Right lobe of liver (tissue), 6 donors: ENCODE measurements around the gene DIO2. TPM values are rescaled to one million over a fixed set of nuclear protein-coding genes. Genes with fewer than 3 reads are reported as not detected.

Source experiments
- ATAC-seq, 4 donors: fragments of 200-7000 bp; cut with Tn5 transposase; one replicate each; pipeline ENCODE4 v1.9.1; 2020; ENCODE audit warnings: mild to moderate bottlenecking in 4 of 4, moderate library complexity in 4 of 4
- DNase-seq, 3 donors: peaks; one replicate each; pipeline ENCODE4 v3.0.0-alpha.2; 2020
- H3K27ac ChIP-seq, 3 donors: fragments of 200-600 bp; one replicate each; pipeline ENCODE4 v1.8.0; 2022
- H3K27me3 ChIP-seq, 2 donors: fragments of 200-600 bp; one replicate each; pipeline ENCODE4 v1.8.0; 2022
- H3K36me3 ChIP-seq, 4 donors: fragments of 200-600 bp; sonication (generic) in 1 of 4; one replicate each; pipeline versions ENCODE4 v1.5.1 to v1.8.0; 2017 to 2022; ENCODE audit warnings: control low read depth in 1 of 4
- H3K4me1 ChIP-seq, 4 donors: fragments of 200-600 bp; sonication (generic) in 1 of 4; one replicate each; pipeline versions ENCODE4 v1.5.1 to v1.8.0; 2017 to 2022; ENCODE audit warnings: control low read depth in 1 of 4
- H3K4me3 ChIP-seq, 3 donors: fragments of 200-600 bp; one replicate each; pipeline ENCODE4 v1.8.0; 2022
- H3K9me3 ChIP-seq, 4 donors: fragments of 200-600 bp; sonication (generic) in 1 of 4; one replicate each; pipeline versions ENCODE4 v1.5.1 to v1.8.0; 2017 to 2022; ENCODE audit warnings: control low read depth in 1 of 4
- CTCF ChIP-seq, 4 donors: fragments of 200-600 bp in 3 of 4; fragments of 450-650 bp in 1 of 4; IDR thresholded peaks; one replicate each; pipeline versions ENCODE4 v1.5.1 to v1.8.0; 2016 to 2022; ENCODE audit warnings: antibody characterized with exemption in 4 of 4, mild to moderate bottlenecking in 2 of 4
- POLR2A ChIP-seq: fragments of 450-650 bp; IDR thresholded peaks from one replicate; pipeline ENCODE4 v1.6.1; 2017; ENCODE audit warnings: antibody characterized with exemption, mild to moderate bottlenecking
- WGBS: methylation state at CpG from one replicate; pipeline ENCODE4 v1.1.6; 2018; ENCODE audit warnings: low coverage, low lambda C conversion rate; ENCODE audit not compliant: insufficient coverage; ENCODE audit errors: missing lambda C conversion rate; 5-methylcytosine and 5-hydroxymethylcytosine counted together
- intact Hi-C, 2 donors: fragments of 100-400 bp; cut with DNase I; formaldehyde crosslinking; loops; one replicate each; pipeline versions ENCODE4 v1.11.2 to v1.14.1; 2022
- total RNA-seq, 6 experiments: library from RNA; depleted of rRNA in 2 of 6; stranded (reverse); fragments of >200 nt in 2 of 6; fragmentation: NEBNext Ultra II Directional in 3 of 6; extraction: Animal tissue kit (Norgen Biotek cat#: 25700) in 3 of 6; gene quantifications; one replicate each; pipeline versions ENCODE4 v1.1.0 to v1.2.4, GENCODE V29; 2016 to 2023
- donor health status: DM: no; HTN: yes; CAD: no.
- donor health status: DM: no; HTN: no; CAD: no.
- donor health status: DM: no; HTN: no; CAD: no.
- donor health status: DM: no; HTN: yes; CAD: no.
- donor health status: DM: no; HTN: yes; CAD: no.

The DIO2 gene
- total RNA-seq, 6 experiments from 2014 or later: 0.02 to 0.33 TPM; not detected in 4

- Histone ChIP-seq H3K4me1 (no peaks in the 10 kb centered on the region), H3K36me3 (no peaks in the 10 kb centered on the region), H3K9me3 (no peaks in the 10 kb centered on the region), H3K4me3 (no peak overlapping the region), H3K27ac (no peak overlapping the region), H3K27me3 (no peaks in the 10 kb centered on the region)
- intact Hi-C loops: no loop called here
- 57% methylated on average over 6 of the region's 6 CpGs for WGBS
- DNase-seq (no peak), ATAC-seq (no peak)
- TF ChIP-seq POLR2A (no peak), CTCF (IDR thresholded peaks at IDR 0.05) (no peak)
Measured at GRCh38 chr14:80188571-80188970, 22.7 kb downstream of the DIO2 start.

- H3K9me3 ChIP-seq: no peaks in the 10 kb centered on the region
- ATAC-seq (no peak), DNase-seq (no peak)
- no peaks in the 10 kb centered on the region for H3K36me3 ChIP-seq
- no peak overlapping the region for H3K4me3 ChIP-seq
- no peaks in the 10 kb centered on the region for H3K27me3 ChIP-seq
- no peaks in the 10 kb centered on the region for H3K4me1 ChIP-seq
- WGBS: 66% methylated on average over 6 of the region's 9 CpGs
- no peak for TF ChIP-seq CTCF (IDR thresholded peaks at IDR 0.05)
- no peak for TF ChIP-seq POLR2A
- no peak overlapping the region for H3K27ac ChIP-seq
- intact Hi-C loops: no loop called here
Measured at GRCh38 chr14:80186301-80186800, 25.0 kb downstream of the DIO2 start.

- DNase-seq: no peak
- TF ChIP-seq CTCF (IDR thresholded peaks at IDR 0.05) (no peak), POLR2A (no peak)
- Histone ChIP-seq H3K36me3 (no peaks in the 10 kb centered on the region), H3K4me3 (no peak overlapping the region), H3K4me1 (no peaks in the 10 kb centered on the region), H3K27me3 (no peaks in the 10 kb centered on the region), H3K9me3 (peaks cover 0 to 3% (median 0%) of the 10 kb centered on the region in 4 donors), H3K27ac (no peak overlapping the region)
- intact Hi-C loops: no loop called here
- ATAC-seq: no peak
Measured at GRCh38 chr14:80176893-80177292, 34.4 kb downstream of the DIO2 start.

GRCh38 chr14:80172375-80173051 is 38.8 kb downstream of the DIO2 start:
- H3K27ac ChIP-seq: no peak overlapping the region
- H3K4me1 ChIP-seq: no peaks in the 10 kb centered on the region
- TF ChIP-seq POLR2A (no peak), CTCF (IDR thresholded peaks at IDR 0.05) (no peak)
- no peaks in the 10 kb centered on the region for H3K36me3 ChIP-seq
- H3K9me3 ChIP-seq: peaks cover 0 to 1% (median 0%) of the 10 kb centered on the region in 4 donors
- DNase-seq (no peak), ATAC-seq (no peak)
- H3K27me3 ChIP-seq: no peaks in the 10 kb centered on the region
- H3K4me3 ChIP-seq: no peak overlapping the region
- 46% methylated on average over 3 of the region's 3 CpGs for WGBS
- intact Hi-C loops: no loop called here
